RWPE1 (cell line): Measurements from ENCODE around the gene SP5.

ENCODE experiments used
- CTCF ChIA-PET: fragments of 350-600 bp; sonication (Branson Sonifier 250); formaldehyde crosslinking; extraction: SDS; loops from one replicate; lab custom pipeline; 2021; lab: Yijun Ruan, JAX
- POLR2A ChIA-PET: fragments of 400-600 bp; formaldehyde crosslinking; extraction: SDS; loops from one replicate; lab custom pipeline; 2020; ENCODE audit warnings: antibody characterized with exemption; ENCODE audit not compliant: low non-redundant PET; lab: Yijun Ruan, JAX
- DNase-seq: peaks from one replicate; pipeline ENCODE4 v3.0.0; 2012; ENCODE audit warnings: low spot score
- H3K27ac ChIP-seq: fragments of 450-650 bp; 2 replicates; pipeline ENCODE4 v1.5.1; 2017
- CTCF ChIP-seq: fragments of 450-650 bp; conservative IDR thresholded peaks from 2 replicates; pipeline ENCODE4 v1.5.1; 2017; ENCODE audit warnings: low read depth, mild to moderate bottlenecking

The SP5 gene

GRCh38 chr2:170737406-170737805 lies 22.3 kb downstream of the SP5 start:
- no peak for DNase-seq
- peak overlapping the region; percentile 86; the same call in 1 of the 2 replicates for H3K27ac ChIP-seq
- ChIA-PET CTCF (no interaction called here), POLR2A (no interaction called here)
- TF ChIP-seq CTCF, result no peak

- peak overlapping the region; percentile 86 for H3K27ac ChIP-seq
- CTCF ChIA-PET, result no interaction called here
- no peak for DNase-seq
- no peak for TF ChIP-seq CTCF
- POLR2A ChIA-PET, result no interaction called here
These were observed 22.7 kb downstream of the SP5 start for GRCh38 chr2:170737821-170738220.

GRCh38 chr2:170739048-170739447 lies 23.9 kb downstream of the SP5 start:
- POLR2A ChIA-PET, result no interaction called here
- TF ChIP-seq CTCF, result no peak
- CTCF ChIA-PET, result interaction anchor here (0.5 kb wide), 1 partner anchor 369 kb away, joined by 3 read pairs; no protein-coding TSS in a partner anchor
- H3K27ac ChIP-seq, result peak overlapping the region; percentile 86
- DNase-seq, result peak; percentile 85

GRCh38 chr2:170739507-170740046 lies 24.4 kb downstream of the SP5 start:
- no peak for DNase-seq
- H3K27ac ChIP-seq, result peak overlapping the region; percentile 70
- CTCF ChIA-PET, result interaction anchor here (0.5 kb wide), 1 partner anchor 370 kb away, joined by 3 read pairs; no protein-coding TSS in a partner anchor
- TF ChIP-seq CTCF, result no peak
- POLR2A ChIA-PET, result no interaction called here

- POLR2A ChIA-PET, result no interaction called here
- DNase-seq, result no peak
- TF ChIP-seq CTCF, result no peak
- CTCF ChIA-PET, result no interaction called here
- peak overlapping the region; percentile 41; the same call in 1 of the 2 replicates for H3K27ac ChIP-seq
These were observed 25.5 kb downstream of the SP5 start for GRCh38 chr2:170740660-170741059.

GRCh38 chr2:170742000-170742399 lies 26.9 kb downstream of the SP5 start:
- CTCF ChIA-PET, result no interaction called here
- no peak for DNase-seq
- no peak for TF ChIP-seq CTCF
- POLR2A ChIA-PET, result no interaction called here
- no peak overlapping the region for H3K27ac ChIP-seq
